ENCODE data around the gene CFAP119. TPM values are rescaled to one million over a fixed set of nuclear protein-coding genes. Genes with fewer than 3 reads are reported as not detected.

CFAP119 gene
- total and polyA plus RNA-seq, 10 of the 15 experiments (the other 5 are each of a cell fraction or from before 2014, with no cell fraction given), result 2.2 to 9.4 (median 4.3) TPM

DNA sequence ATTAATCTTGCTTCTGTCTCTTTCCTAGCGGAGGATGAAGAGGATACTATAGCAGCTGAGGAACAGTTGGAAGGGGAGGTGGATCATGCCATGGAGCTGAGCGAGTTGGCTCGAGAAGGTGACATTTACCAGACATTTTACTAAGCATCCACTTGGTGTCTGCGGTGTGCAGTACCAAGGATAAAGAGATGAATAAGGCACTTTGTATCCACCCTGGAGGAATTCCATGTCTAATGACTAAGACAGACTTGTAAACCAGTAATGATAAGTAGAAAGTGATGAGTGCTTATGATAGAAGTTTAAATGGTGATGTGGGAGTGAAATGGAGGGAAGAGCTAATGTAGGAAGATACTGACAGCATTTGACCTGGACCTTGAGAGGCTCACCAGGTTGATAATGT lies 50.9 kb downstream of the CFAP119 start:
- Histone ChIP-seq H3K27ac (ENCODE audit: control insufficient read depth, insufficient read depth) (no peak overlapping the region), H3K27me3 (replicated peaks in 1 of 2; ENCODE audit: control insufficient read depth in 2 of 2, insufficient read depth in 2 of 2, low read length in 1 of 2) (no peaks in the 10 kb centered on the region), H3K79me2 (ENCODE audit: control insufficient read depth, insufficient read depth, low read length) (no peaks in the 10 kb centered on the region; the same call in 1 of the 2 replicates), H3K9ac (ENCODE audit: control insufficient read depth, insufficient read depth, low read length) (no peak overlapping the region), H3K4me3 (no peak overlapping the region), H3K4me1 (ENCODE audit: control insufficient read depth, insufficient read depth, low read length) (no peaks in the 10 kb centered on the region; the same call in 1 of the 2 replicates), H3K4me2 (ENCODE audit: control insufficient read depth, insufficient read depth) (no peak overlapping the region), H2AFZ (ENCODE audit: control insufficient read depth, low read depth, low read length) (no peak overlapping the region), H3K36me3 (ENCODE audit: control insufficient read depth in 2 of 2, insufficient read depth in 2 of 2, low read length in 1 of 2) (peaks cover 45 to 80% of the 10 kb centered on the region in 2 experiments), H3K9me3 (replicated peaks; ENCODE audit: control insufficient read depth, insufficient read depth, low read length) (no peaks in the 10 kb centered on the region), H4K20me1 (ENCODE audit: control insufficient read depth, insufficient read depth) (no peaks in the 10 kb centered on the region; the same call in 1 of the 2 replicates)
- TF ChIP-seq, protein P1, sequence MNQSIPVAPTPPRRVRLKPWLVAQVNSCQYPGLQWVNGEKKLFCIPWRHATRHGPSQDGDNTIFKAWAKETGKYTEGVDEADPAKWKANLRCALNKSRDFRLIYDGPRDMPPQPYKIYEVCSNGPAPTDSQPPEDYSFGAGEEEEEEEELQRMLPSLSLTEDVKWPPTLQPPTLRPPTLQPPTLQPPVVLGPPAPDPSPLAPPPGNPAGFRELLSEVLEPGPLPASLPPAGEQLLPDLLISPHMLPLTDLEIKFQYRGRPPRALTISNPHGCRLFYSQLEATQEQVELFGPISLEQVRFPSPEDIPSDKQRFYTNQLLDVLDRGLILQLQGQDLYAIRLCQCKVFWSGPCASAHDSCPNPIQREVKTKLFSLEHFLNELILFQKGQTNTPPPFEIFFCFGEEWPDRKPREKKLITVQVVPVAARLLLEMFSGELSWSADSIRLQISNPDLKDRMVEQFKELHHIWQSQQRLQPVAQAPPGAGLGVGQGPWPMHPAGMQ (IDR thresholded peaks at IDR 0.05; ENCODE audit: borderline replicate concordance), result no peak
- TF ChIP-seq, protein P2, sequence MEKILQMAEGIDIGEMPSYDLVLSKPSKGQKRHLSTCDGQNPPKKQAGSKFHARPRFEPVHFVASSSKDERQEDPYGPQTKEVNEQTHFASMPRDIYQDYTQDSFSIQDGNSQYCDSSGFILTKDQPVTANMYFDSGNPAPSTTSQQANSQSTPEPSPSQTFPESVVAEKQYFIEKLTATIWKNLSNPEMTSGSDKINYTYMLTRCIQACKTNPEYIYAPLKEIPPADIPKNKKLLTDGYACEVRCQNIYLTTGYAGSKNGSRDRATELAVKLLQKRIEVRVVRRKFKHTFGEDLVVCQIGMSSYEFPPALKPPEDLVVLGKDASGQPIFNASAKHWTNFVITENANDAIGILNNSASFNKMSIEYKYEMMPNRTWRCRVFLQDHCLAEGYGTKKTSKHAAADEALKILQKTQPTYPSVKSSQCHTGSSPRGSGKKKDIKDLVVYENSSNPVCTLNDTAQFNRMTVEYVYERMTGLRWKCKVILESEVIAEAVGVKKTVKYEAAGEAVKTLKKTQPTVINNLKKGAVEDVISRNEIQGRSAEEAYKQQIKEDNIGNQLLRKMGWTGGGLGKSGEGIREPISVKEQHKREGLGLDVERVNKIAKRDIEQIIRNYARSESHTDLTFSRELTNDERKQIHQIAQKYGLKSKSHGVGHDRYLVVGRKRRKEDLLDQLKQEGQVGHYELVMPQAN (conservative IDR thresholded peaks at IDR 0.05), result no peak
- no peak for TF ChIP-seq EGR1 (IDR thresholded peaks at IDR 0.05; ENCODE audit: borderline replicate concordance in 1 of 2, low read depth in 2 of 2, low read length in 2 of 2)
- no peak for TF ChIP-seq ZNF24 (IDR thresholded peaks at IDR 0.05)
- TF ChIP-seq CREM (IDR thresholded peaks at IDR 0.05; ENCODE audit: low read depth), result no peak
- no peak for TF ChIP-seq HDGF (IDR thresholded peaks at IDR 0.05)
- no peak for TF ChIP-seq EZH2 (IDR thresholded peaks at IDR 0.05; ENCODE audit: borderline replicate concordance, control insufficient read depth, low read depth, low read length)
- TF ChIP-seq CEBPB (IDR thresholded peaks at IDR 0.05; ENCODE audit: borderline replicate concordance in 1 of 2, low read depth in 2 of 2, low read length in 2 of 2), result no peak
- TF ChIP-seq IKZF2 (IDR thresholded peaks at IDR 0.05), result no peak
- TF ChIP-seq CHD1 (IDR thresholded peaks at IDR 0.05; ENCODE audit: low read depth, low read length), result no peak
- TF ChIP-seq RAD51 (IDR thresholded peaks at IDR 0.05), result no peak
- TF ChIP-seq, protein P3, sequence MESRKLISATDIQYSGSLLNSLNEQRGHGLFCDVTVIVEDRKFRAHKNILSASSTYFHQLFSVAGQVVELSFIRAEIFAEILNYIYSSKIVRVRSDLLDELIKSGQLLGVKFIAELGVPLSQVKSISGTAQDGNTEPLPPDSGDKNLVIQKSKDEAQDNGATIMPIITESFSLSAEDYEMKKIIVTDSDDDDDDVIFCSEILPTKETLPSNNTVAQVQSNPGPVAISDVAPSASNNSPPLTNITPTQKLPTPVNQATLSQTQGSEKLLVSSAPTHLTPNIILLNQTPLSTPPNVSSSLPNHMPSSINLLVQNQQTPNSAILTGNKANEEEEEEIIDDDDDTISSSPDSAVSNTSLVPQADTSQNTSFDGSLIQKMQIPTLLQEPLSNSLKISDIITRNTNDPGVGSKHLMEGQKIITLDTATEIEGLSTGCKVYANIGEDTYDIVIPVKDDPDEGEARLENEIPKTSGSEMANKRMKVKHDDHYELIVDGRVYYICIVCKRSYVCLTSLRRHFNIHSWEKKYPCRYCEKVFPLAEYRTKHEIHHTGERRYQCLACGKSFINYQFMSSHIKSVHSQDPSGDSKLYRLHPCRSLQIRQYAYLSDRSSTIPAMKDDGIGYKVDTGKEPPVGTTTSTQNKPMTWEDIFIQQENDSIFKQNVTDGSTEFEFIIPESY (IDR thresholded peaks at IDR 0.05), result no peak
- no peak for TF ChIP-seq MYB (IDR thresholded peaks at IDR 0.05; ENCODE audit: borderline replicate concordance, low read depth, low read length)
- intact Hi-C loops (cut with micrococcal nuclease; ENCODE audit: unreplicated experiment), result no loop called here
- no TSS peak for BruUV-seq (replicated peaks)
- ATAC-seq (no peak), FAIRE-seq (no peak), DNase-seq (ENCODE audit: low read depth, low spot score) (no peak)
- POLR2A ChIA-PET, result no interaction called here
- in situ Hi-C loops (cut with MboI), result no loop called here
- CTCF ChIA-PET, result no interaction called here
- WGBS (ENCODE audit: insufficient coverage, insufficient replicate concordance, low lambda C conversion rate, missing lambda C conversion rate), result 99% methylated on average over 4 of the region's 4 CpGs
- SMC1A ChIA-PET (ENCODE audit: uncharacterized antibody, unreplicated experiment), result no interaction called here
- RAD21 ChIA-PET (ENCODE audit: unreplicated experiment), result no interaction called here

All from GM12878 (cell line).